Cardiac septum (tissue), 1 donor: ENCODE data around the gene CFLAR. TPM values are rescaled to one million over a fixed set of nuclear protein-coding genes. Genes with fewer than 3 reads are reported as not detected.

Experiments
- DNase-seq: peaks from one replicate; pipeline ENCODE4 v3.0.0-alpha.2; 2020; ENCODE audit warnings: low spot score
- intact Hi-C: fragments of 100-400 bp; cut with DNase I; formaldehyde crosslinking; loops from one replicate; pipeline ENCODE4 v1.14.0; 2022
- total RNA-seq: library from RNA; stranded (reverse); fragmentation: NEBNext Ultra II Directional; extraction: Animal tissue kit (Norgen Biotek cat#: 25700); gene quantifications from one replicate; pipeline ENCODE4 v1.2.1, GENCODE V29; 2021
- donor health status: DM: no; HTN: no; CAD: no.

CFLAR gene
- total RNA-seq, 1 donor from 2014 or later, result 193 TPM

DNA sequence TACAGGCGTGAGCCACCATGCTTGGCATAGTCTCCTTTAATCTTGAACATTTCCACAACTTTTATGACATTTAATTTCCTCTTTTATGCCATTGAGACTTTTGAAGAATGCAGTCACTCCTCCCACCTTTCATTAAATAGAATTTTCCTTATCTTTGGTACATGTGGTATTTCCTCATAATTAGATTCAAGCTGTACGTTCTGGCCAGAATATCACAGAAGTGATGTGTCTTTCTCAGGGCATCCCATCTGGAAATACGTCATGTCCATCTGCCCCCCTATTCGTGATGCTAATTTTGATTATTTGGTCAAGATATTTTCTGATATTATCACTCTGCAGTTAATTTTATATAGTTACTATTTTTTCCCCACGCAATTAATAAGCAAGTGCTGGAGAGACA is 83.9 kb downstream of the CFLAR start:
- no peak for DNase-seq
- intact Hi-C loops, result no loop called here

DNA sequence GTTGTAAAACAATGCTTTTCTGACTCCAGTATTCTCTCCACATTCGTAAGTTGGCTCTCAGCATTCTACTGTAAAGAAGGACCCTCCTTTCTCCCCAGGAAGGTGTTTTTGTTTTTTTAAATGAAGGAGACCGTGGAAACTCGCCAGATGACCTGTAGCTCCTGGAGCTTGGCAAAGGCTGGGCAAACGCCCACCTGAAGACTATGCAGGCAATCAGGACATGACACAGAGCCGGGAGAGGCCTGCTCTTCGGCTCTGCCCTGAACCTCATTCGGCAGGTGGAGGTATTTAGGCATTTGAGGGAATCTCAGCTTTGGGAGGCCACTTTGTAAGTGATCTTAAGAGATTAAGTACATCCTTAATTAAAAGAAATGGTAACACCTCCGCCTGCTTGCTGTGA is 84.4 kb downstream of the CFLAR start:
- no peak for DNase-seq
- intact Hi-C loops, result no loop called here

DNA sequence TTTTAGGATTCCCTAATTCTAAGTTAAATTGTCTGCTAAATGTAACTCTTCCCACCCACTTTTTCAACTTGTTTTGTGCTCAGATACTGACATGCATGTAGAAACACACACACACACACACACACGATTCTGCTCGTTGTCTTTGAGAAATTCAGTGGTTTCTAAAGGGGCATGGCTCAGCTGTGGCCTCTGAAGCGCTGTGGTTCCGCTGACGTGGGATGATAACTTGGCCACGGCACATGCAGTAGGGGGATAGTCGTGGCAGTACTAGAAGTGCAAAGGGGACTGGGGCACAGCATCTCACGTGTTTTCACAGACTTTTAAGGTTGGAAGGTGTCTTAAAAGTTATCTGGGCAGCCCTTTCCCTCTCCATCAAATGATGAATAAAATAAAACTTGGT is 85.4 kb downstream of the CFLAR start:
- DNase-seq, result no peak
- intact Hi-C loops, result no loop called here

DNA sequence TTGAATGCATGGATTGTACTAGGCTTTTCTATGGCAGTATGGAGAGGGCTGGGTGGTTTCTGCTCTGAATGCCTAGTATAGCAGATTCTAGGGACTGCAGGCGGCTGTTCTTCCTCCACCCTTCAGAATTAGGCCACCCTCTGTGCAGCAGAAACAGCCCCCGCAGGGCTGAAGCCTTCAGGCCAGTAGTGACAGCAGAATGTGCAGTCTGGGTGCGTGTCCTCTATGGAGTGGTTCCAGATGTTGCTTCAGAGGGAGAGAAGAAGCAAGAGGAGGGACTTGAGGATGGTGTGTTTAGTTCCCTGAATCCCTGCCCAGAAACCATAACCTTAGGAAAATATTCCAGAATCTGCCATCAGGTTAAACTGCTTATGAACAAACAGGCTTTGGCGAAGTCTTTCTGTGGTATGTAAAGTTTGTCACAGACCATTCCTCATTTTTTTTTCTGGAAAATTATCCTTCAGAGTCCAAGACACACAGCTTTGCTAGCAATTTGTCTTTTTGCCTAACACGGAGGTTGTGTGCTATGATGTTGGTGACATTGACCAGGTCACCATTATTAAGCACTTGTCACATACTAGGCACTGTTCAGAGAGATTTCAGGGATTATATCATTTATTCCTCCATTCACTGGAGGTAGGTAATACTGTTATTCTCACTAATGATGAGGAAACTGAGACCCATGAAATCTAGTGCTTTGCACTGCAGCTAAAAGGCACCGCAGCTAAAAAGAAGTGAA is 88.1 kb downstream of the CFLAR start:
- intact Hi-C loops, result no loop called here
- no peak for DNase-seq

DNA sequence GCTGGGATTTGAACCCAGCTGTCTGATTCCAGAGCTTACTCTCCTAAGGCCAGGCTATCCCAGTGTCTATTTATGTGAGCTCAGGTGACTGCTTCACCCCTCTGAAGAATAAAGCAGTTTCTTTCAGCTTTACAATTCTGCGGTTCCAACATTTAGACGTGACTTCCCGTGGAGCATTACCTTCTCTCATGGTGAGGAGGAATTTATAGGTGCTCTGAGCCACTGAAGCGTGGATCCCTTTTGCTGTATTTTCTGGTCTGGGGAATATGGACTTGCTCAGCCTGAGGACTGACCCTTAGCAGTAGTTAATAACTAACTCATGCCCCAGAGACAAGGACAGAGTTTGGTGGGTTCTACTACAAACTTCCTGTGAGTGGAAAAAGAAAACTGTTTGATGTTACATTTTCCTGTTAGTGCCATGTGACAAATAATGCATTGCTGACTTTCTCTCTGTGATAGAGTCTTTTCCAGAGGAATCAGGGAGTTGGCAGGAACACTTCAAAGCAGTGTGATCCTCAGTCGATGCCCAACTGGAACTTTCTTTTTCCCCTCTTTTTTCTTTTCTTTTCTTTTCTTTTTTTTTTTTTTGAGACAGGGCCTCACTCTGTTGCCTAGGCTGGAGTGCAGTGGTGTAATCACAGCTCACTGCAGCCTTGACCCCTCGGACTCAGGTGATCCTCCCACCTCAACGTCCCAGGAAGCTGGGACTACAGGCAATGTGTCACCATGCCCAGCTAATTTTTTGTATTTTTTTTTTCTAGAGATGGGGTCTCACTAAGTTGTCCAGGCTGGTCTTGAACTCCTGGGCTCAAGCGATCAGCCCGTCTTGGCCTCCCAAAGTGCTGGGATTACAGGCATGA is 88.9 kb downstream of the CFLAR start:
- intact Hi-C loops, result no loop called here
- no peak for DNase-seq

DNA sequence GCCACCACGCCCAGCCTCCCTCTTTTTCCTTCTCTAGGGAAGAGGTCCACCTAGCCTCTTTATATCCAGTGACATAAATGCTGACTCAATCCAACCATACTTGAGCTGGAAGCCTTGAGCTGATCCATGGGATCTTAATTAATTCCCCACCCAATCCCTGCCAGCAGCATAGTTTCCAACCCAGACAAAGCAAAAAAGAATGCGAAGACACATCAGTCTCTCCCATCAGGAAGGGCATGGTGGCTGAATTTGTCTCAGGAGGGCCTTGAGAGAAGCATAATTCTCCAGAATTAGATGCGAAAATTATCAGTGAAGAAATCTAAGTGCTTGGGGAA is 89.5 kb downstream of the CFLAR start:
- no peak for DNase-seq
- intact Hi-C loops, result no loop called here

DNA sequence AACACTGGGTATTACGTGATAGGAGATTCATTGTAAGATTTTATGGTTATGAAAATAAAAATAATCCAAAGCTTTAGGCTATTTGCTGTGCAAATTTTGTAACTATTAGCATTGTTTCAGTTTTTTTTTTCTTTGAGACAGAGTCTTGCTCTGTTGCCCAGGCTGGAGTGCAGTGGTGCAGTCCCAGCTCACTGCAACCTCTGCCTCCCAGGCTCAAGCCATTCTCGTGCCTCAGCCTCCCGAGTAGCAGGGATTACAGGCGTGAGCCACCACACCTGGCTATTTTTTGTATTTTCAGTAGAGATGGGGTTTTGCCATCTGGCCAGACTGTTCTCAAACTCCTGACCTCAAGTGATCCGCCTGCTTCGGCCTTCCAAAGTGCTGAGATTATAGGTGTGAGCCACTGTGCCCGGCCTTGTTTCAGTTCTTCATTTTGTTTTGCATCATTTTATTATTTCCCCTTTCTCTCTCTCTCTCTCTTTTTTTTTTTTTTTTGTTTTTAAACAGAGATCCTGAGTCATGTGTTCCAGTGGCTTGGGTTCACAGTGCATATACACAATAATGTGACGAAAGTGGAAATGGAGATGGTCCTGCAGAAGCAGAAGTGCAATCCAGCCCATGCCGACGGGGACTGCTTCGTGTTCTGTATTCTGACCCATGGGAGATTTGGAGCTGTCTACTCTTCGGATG is 92.7 kb downstream of the CFLAR start:
- DNase-seq, result no peak
- intact Hi-C loops, result no loop called here

DNA sequence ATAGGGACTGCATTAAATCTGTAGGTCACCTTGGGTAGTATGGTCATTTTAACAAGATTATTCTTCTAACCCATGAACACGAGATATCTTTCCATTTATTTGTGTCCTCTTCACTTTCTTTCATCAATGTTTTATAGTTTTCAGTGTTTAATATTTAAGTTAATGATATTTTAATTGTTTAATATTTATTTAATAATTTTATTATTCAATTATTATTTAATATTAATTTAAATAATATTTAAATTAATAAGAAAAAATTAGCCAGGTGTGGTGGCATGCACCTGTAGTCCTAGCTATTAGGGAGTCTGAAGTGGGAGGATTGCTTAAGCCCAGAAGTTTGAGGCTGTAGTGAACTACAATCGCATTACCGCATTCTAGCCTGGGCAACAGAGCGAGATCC is 100.0 kb downstream of the CFLAR start:
- intact Hi-C loops, result no loop called here
- no peak for DNase-seq

DNA sequence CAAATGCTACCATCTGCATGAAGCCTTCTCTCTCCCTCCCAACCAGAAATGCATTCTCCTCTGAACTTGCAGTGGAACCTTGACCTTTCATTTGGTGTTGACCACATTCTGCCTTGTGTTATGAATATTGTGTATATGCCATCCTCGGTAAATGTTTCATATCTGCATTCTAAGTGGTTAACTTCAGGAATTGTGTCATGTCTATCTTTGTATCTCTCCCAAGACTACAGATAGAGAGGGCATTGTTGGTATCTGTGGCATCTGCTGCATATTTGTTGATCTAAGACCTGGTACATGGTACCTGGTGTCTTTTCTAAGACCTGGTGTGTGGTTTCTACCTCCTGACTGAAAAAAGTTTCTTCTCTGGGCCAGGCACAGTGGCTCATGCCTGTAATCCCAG is 101.0 kb downstream of the CFLAR start:
- intact Hi-C loops, result no loop called here
- DNase-seq, result no peak

DNA sequence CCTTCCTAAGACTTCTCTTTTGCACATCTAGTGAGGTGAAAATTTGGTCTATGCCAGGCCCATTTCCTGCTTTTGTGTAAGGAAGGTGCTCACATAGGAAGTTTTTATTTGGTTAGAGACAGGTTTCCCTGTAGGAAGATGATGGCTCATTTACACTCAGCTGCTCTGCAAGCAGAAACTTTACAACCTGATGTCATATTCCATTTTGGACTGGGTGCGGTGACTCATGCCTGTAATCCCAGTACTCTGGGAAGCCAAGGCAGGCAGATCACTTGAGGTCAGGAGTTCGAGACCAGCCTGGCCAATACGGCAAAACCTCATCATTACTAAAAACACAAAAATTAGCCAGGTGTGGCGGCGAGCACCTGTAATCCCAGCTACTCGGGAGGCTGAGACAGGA is 102.8 kb downstream of the CFLAR start:
- intact Hi-C loops, result no loop called here
- no peak for DNase-seq

DNA sequence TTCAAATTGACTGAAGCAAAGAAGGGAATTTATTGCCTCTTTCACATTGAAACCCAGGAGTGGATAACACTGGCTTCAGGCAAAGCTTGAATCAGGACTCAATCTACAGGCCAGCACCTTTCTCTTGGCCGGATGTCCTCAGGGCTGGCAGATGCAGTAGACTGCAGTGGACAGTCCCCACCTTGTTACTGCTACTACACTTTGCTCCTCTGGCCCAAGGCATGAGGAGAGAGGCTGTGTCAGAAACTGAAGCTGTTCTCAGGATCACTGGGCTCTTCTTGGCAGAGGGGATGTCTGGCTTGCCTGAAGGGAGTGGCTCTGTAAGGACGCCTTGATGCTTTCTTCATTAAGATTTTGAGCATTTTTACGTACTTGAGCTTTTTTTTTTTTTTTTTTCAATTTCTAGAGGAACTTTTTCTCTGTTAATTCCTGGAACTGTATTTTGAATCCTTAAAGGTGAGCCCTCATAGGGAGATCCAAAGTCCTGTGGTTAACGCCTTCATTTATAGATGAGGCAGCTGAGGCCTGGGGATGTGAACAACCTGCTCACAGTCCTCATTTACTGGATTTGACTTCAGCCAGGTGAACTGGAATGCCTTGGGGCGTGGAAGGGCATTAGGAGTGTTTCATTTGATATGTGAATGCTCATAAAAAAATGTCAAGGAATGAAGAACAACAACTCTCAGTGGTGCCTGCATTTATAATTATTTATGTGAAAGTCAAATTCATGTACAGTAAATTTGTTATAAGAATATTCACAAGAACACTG is 103.5 kb downstream of the CFLAR start:
- no peak for DNase-seq
- intact Hi-C loops, result no loop called here

DNA sequence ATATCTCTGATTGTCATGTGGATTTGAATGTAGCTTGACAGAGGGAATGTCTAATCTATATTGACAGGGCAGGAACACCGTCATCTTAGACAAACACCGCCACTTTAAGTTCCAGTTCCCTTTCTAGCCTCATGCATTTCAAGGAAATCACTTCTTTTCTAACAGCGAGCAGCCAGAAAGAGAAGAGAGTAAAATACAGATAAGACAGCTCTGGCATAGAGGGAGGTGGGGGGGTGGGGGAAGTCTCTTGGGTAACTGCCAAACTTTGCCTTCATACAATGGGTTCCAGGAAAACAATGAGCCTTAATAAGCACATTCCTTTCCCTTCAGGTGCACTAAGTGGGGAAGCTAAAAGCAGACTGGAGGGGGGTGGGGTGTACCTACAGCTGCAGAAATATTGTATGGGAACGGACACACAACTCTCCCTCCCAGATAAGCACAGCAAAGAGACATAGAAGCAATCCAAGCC is 104.2 kb downstream of the CFLAR start:
- no peak for DNase-seq
- intact Hi-C loops, result no loop called here

DNA sequence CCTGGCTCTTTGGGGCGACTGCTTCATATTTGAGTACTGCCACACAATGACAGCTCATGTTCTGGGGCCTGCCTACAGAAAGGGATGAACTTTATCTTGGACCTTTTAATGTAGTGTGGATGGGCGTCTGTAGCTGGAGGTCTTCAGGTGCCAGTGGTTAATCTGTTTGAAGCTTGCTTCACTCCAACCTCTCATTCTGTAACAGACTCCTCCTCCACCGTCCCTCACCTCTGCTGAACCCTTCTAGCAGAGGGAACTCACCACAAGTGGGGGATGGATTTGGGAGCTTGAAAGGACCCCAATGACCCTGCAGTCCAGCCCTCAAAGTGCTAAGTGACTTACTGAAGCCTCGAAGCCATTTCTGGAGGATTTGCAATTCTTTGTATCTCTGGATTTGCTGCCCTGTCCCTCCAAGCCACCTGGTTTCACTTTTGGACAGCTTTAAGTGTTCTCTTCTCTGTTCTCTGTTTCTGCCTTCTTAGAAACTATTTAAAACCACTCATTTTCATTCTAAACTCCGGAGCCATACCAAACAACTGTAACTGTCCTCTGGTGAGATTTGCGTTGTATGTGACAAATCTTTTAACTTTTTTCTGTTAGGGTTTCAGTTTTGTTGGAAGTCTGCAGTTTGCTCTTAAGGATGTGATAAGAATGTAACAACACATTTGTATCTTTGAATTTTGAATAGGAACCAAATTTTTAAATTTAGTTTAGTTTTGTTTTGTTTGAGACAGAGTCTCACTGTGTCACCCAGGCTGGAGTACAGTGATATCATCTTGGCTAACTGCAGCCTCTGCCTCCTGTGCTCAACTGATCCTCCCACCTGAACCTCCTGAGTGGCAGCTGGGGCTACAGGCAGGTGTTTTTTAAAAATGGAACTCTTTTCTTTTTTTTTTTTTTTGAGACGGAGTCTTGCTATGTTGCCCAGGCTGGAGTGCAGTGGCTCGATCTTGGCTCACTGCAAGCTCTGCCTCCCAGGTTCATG is 107.4 kb downstream of the CFLAR start:
- intact Hi-C loops, result no loop called here
- no peak for DNase-seq

Other genes starting within 250 kb of the CFLAR start
- 19.4 TPM for gene PPIL3, start 227.1 kb upstream of the CFLAR start, total RNA-seq
- 19.1 TPM for gene NIF3L1, start 226.8 kb upstream of the CFLAR start, total RNA-seq
- 24.9 TPM for gene ORC2, start 152.5 kb upstream of the CFLAR start, total RNA-seq
- 14.2 TPM for gene HYCC2, start 44.5 kb upstream of the CFLAR start, total RNA-seq
- gene NDUFB3, start 44.2 kb upstream of the CFLAR start, total RNA-seq, result 278 TPM
- gene CASP10, start 67.0 kb downstream of the CFLAR start, total RNA-seq, result 5.0 TPM
- gene CASP8, start 144.4 kb downstream of the CFLAR start, total RNA-seq, result 4.5 TPM
- gene FLACC1, start 241.2 kb downstream of the CFLAR start, total RNA-seq, result 12.0 TPM